Fibroblast of skin of right biceps (primary cell): ENCODE measurements around the gene STPG1.

ENCODE experiments used
- DNase-seq: peaks from one replicate; pipeline ENCODE4 v3.0.0-alpha.2; 2013

Gene STPG1

GRCh38 chr1:24366707-24367106 is 46.9 kb downstream of the STPG1 start:
- DNase-seq, result no peak

- peak; percentile 92 for DNase-seq
Measured at GRCh38 chr1:24364975-24365678, 48.5 kb downstream of the STPG1 start.

- no peak for DNase-seq
Measured at GRCh38 chr1:24364605-24364974, 49.0 kb downstream of the STPG1 start.

GRCh38 chr1:24363994-24364393 is 49.6 kb downstream of the STPG1 start:
- DNase-seq, result no peak

GRCh38 chr1:24362982-24363614 is 50.5 kb downstream of the STPG1 start:
- peak; percentile 92 for DNase-seq

- DNase-seq, result no peak
Measured at GRCh38 chr1:24362396-24362795, 51.2 kb downstream of the STPG1 start.

GRCh38 chr1:24361811-24362210 is 51.8 kb downstream of the STPG1 start:
- DNase-seq, result no peak

- DNase-seq, result no peak
Measured at GRCh38 chr1:24360681-24361080, 52.9 kb downstream of the STPG1 start.

GRCh38 chr1:24357038-24357437 is 56.5 kb downstream of the STPG1 start:
- DNase-seq, result no peak

- DNase-seq, result no peak
Measured at GRCh38 chr1:24355466-24355865, 58.1 kb downstream of the STPG1 start.

GRCh38 chr1:24353292-24353891 is 60.2 kb downstream of the STPG1 start:
- DNase-seq, result no peak

GRCh38 chr1:24351918-24352627 is 61.5 kb downstream of the STPG1 start:
- DNase-seq, result peak; percentile 85

- no peak for DNase-seq
Measured at GRCh38 chr1:24351247-24351646, 62.3 kb downstream of the STPG1 start.

- DNase-seq, result no peak
Measured at GRCh38 chr1:24349891-24350290, 63.7 kb downstream of the STPG1 start.

- no peak for DNase-seq
Measured at GRCh38 chr1:24348196-24348595, 65.4 kb downstream of the STPG1 start.

GRCh38 chr1:24347159-24347934 is 66.2 kb downstream of the STPG1 start:
- DNase-seq, result no peak

- no peak for DNase-seq
Measured at GRCh38 chr1:24345334-24345733, 68.2 kb downstream of the STPG1 start.

GRCh38 chr1:24344090-24344742 is 69.4 kb downstream of the STPG1 start:
- no peak for DNase-seq

- DNase-seq, result no peak
Measured at GRCh38 chr1:24343412-24344089, 70.0 kb downstream of the STPG1 start.

- DNase-seq, result peak; percentile 35
Measured at GRCh38 chr1:24341260-24341659, 72.3 kb downstream of the STPG1 start.

- no peak for DNase-seq
Measured at GRCh38 chr1:24340770-24341169, 72.8 kb downstream of the STPG1 start.

GRCh38 chr1:24339996-24340395 is 73.6 kb downstream of the STPG1 start:
- no peak for DNase-seq
